Measurements from ENCODE around the gene PITPNC1.

DNA sequence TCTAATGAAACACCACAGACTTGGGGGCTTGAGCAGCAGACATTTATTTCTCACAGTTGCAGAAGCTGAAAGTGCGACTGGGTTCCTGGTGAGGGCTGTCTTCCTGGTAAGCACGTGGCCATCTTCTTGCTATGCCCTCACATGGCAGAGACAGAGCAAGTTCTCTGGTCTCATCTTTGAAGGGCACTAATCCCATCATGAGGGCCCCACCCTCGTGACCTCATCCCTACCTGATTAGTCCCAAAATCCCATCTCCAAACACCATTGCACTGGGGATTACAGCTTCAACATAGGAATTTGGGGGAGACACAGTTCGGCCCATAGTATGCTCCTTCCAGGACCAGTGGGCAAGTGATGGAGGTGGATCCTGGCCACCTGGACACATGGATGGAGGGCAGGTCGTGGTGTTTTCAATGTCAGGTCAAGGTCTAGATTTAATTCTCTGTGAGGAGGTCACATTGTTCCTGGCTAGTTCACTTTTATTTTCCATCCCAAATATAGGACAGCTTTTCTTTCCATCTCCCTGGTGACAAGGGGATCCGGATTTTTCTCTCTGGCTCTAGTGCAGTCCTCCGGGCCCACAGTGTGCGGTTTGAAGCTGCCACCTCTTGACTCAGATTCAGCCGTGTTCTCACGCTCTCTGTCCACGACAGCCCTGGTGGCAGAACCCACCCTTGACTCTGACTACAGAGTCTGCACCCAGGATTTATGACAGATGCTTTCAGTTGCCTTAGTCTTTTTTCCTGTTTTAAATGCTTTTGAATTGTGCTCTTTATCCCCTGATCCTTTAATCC lies 180.2 kb downstream of the PITPNC1 start:
- TF ChIP-seq, protein P1, sequence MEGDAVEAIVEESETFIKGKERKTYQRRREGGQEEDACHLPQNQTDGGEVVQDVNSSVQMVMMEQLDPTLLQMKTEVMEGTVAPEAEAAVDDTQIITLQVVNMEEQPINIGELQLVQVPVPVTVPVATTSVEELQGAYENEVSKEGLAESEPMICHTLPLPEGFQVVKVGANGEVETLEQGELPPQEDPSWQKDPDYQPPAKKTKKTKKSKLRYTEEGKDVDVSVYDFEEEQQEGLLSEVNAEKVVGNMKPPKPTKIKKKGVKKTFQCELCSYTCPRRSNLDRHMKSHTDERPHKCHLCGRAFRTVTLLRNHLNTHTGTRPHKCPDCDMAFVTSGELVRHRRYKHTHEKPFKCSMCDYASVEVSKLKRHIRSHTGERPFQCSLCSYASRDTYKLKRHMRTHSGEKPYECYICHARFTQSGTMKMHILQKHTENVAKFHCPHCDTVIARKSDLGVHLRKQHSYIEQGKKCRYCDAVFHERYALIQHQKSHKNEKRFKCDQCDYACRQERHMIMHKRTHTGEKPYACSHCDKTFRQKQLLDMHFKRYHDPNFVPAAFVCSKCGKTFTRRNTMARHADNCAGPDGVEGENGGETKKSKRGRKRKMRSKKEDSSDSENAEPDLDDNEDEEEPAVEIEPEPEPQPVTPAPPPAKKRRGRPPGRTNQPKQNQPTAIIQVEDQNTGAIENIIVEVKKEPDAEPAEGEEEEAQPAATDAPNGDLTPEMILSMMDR (IDR thresholded peaks at IDR 0.05) = no peak
- TF ChIP-seq ZFX (IDR thresholded peaks at IDR 0.05; ENCODE audit: borderline replicate concordance) = no peak
